Effector memory CD8-positive, alpha-beta T cell (primary cell): ENCODE results near the gene TNKS1BP1.

ENCODE experiments used
- ATAC-seq: fragments of 150-1000 bp; cut with Tn5 transposase; replicated peaks from 2 replicates; pipeline ENCODE4 v1.10.0; 2021; ENCODE audit warnings: mild to moderate bottlenecking, moderate library complexity
- DNase-seq, 3 experiments: peaks; one replicate each; pipeline ENCODE4 v3.0.0; 2021
- H3K27ac Mint-ChIP-seq, 2 donors: one replicate each; pipeline ENCODE4 v1.8.0; 2022; ENCODE audit warnings: mild to moderate bottlenecking in 2 of 2, mixed read lengths in 2 of 2, moderate library complexity in 2 of 2
- H3K27me3 Mint-ChIP-seq, 2 donors: one replicate each; pipeline ENCODE4 v1.8.0; 2022; ENCODE audit warnings: mixed read lengths in 2 of 2
- H3K36me3 Mint-ChIP-seq: one replicate; pipeline ENCODE4 v1.8.0; 2022; ENCODE audit warnings: mild to moderate bottlenecking, moderate library complexity, mixed read lengths; ENCODE audit not compliant: insufficient read depth
- H3K4me1 Mint-ChIP-seq, 2 donors: one replicate each; pipeline ENCODE4 v1.8.0; 2022; ENCODE audit warnings: low read depth in 2 of 2, mixed read lengths in 2 of 2
- H3K4me3 Mint-ChIP-seq, 2 donors: one replicate each; pipeline ENCODE4 v1.8.0; 2022; ENCODE audit warnings: mild to moderate bottlenecking in 2 of 2, mixed read lengths in 2 of 2, moderate library complexity in 2 of 2
- H3K9me3 Mint-ChIP-seq, 2 donors: one replicate each; pipeline ENCODE4 v1.8.0; 2022; ENCODE audit warnings: mixed read lengths in 2 of 2

Gene TNKS1BP1

GRCh38 chr11:57255618-57256017, 69.1 kb downstream of the TNKS1BP1 start:
- ATAC-seq (no peak), DNase-seq (no peak)
- no peaks in the 10 kb centered on the region for H3K9me3 Mint-ChIP-seq
- peaks cover 2% of the 10 kb centered on the region for H3K36me3 Mint-ChIP-seq
- no peak overlapping the region for H3K4me3 Mint-ChIP-seq
- H3K27me3 Mint-ChIP-seq: peaks cover 52 to 76% of the 10 kb centered on the region in 2 donors
- no peaks in the 10 kb centered on the region for H3K4me1 Mint-ChIP-seq
- no peak overlapping the region for H3K27ac Mint-ChIP-seq

GRCh38 chr11:57254631-57255030, 70.1 kb downstream of the TNKS1BP1 start:
- DNase-seq (no peak), ATAC-seq (no peak)
- H3K4me1 Mint-ChIP-seq: no peaks in the 10 kb centered on the region
- peaks cover 2% of the 10 kb centered on the region for H3K36me3 Mint-ChIP-seq
- H3K9me3 Mint-ChIP-seq: no peaks in the 10 kb centered on the region
- H3K27ac Mint-ChIP-seq: no peak overlapping the region
- H3K27me3 Mint-ChIP-seq: peaks cover 55 to 78% of the 10 kb centered on the region in 2 donors
- no peak overlapping the region for H3K4me3 Mint-ChIP-seq

GRCh38 chr11:57251491-57252104, 73.2 kb downstream of the TNKS1BP1 start:
- H3K4me1 Mint-ChIP-seq: no peaks in the 10 kb centered on the region
- peaks cover 55 to 64% of the 10 kb centered on the region in 2 donors for H3K27me3 Mint-ChIP-seq
- no peak for ATAC-seq
- no peak overlapping the region for H3K4me3 Mint-ChIP-seq
- H3K36me3 Mint-ChIP-seq: peaks cover 2% of the 10 kb centered on the region
- no peaks in the 10 kb centered on the region for H3K9me3 Mint-ChIP-seq
- no peak for DNase-seq
- no peak overlapping the region for H3K27ac Mint-ChIP-seq

- no peaks in the 10 kb centered on the region for H3K4me1 Mint-ChIP-seq
- H3K9me3 Mint-ChIP-seq: no peaks in the 10 kb centered on the region
- no peak for DNase-seq
- no peak for ATAC-seq
- H3K4me3 Mint-ChIP-seq: no peak overlapping the region
- H3K36me3 Mint-ChIP-seq: peaks cover 2% of the 10 kb centered on the region
- no peak overlapping the region for H3K27ac Mint-ChIP-seq
- peaks cover 54 to 58% of the 10 kb centered on the region in 2 donors for H3K27me3 Mint-ChIP-seq
Observed at GRCh38 chr11:57251037-57251436, 73.7 kb downstream of the TNKS1BP1 start.
